H1 (cell line): ENCODE results near the gene ARHGAP18. TPM values are rescaled to one million over a fixed set of nuclear protein-coding genes. Genes with fewer than 3 reads are reported as not detected.

Experiments
- CTCF ChIA-PET: fragments of 300-600 bp; sonication (Branson Sonifier 250); formaldehyde crosslinking; loops from one replicate; lab custom pipeline; 2021; ENCODE audit not compliant: partially characterized antibody; lab: Charles Lee
- POLR2A ChIA-PET: fragments of 300-600 bp; sonication (Branson Sonifier 250); formaldehyde crosslinking; loops from one replicate; lab custom pipeline; 2021; ENCODE audit warnings: inconsistent platforms; ENCODE audit not compliant: partially characterized antibody; lab: Charles Lee
- DNase-seq, 2 experiments: peaks; one replicate each; pipeline versions ENCODE4 v3.0.0 to v3.0.0-alpha.2; 2010 to 2022; ENCODE audit warnings: low spot score in 2 of 2, low read depth in 1 of 2, mixed read lengths in 1 of 2
- FAIRE-seq: peaks from 2 replicates; lab custom pipeline; 2011; peaks lifted over from hg19 to GRCh38; lab: Jason Lieb, UNC
- H2AFZ ChIP-seq: 2 replicates; pipeline ENCODE4 v1.8.1; 2012; ENCODE audit warnings: low read length, inconsistent platforms
- H2AK5ac ChIP-seq: 2 replicates; pipeline ENCODE4 v1.6.1; 2013; ENCODE audit warnings: low read depth, low read length
- H2BK120ac ChIP-seq: replicated peaks from 2 replicates; pipeline ENCODE3; 2013; ENCODE audit warnings: low read depth, low read length, inconsistent platforms
- H2BK12ac ChIP-seq: 2 replicates; pipeline ENCODE4 v1.6.1; 2013; ENCODE audit warnings: low read depth, low read length
- H2BK15ac ChIP-seq: 2 replicates; pipeline ENCODE4 v1.6.1; 2013; ENCODE audit warnings: low read length
- H2BK20ac ChIP-seq: 2 replicates; pipeline ENCODE4 v1.6.1; 2013; ENCODE audit warnings: low read length
- H2BK5ac ChIP-seq: 2 replicates; pipeline ENCODE4 v1.6.1; 2013; ENCODE audit warnings: low read depth, low read length
- H3K14ac ChIP-seq: 2 replicates; pipeline ENCODE4 v1.6.1; 2013; ENCODE audit warnings: inconsistent platforms; ENCODE audit not compliant: insufficient read length
- H3K18ac ChIP-seq: 2 replicates; pipeline ENCODE4 v1.6.1; 2013; ENCODE audit warnings: low read length; ENCODE audit errors: extremely low read depth
- H3K23ac ChIP-seq: 2 replicates; pipeline ENCODE4 v1.6.1; 2013; ENCODE audit warnings: inconsistent platforms; ENCODE audit not compliant: insufficient read length
- H3K23me2 ChIP-seq: 2 replicates; pipeline ENCODE4 v1.6.1; 2013; ENCODE audit warnings: low read depth, low read length
- H3K27ac ChIP-seq: 2 replicates; pipeline ENCODE4 v1.6.1; 2011; ENCODE audit warnings: low read depth, low read length, inconsistent platforms
- H3K27me3 ChIP-seq, 4 experiments: replicated peaks in 1 of 4; 1 replicate in 1 of 4; 2 replicates in 3 of 4; pipeline versions ENCODE4 v1.6.1 to v1.8.1; 2011 to 2013; ENCODE audit warnings: low read length in 3 of 4, mild to moderate bottlenecking in 3 of 4, inconsistent platforms in 2 of 4, mixed read lengths in 2 of 4, moderate library complexity in 1 of 4; ENCODE audit not compliant: control insufficient read depth in 3 of 4, insufficient read depth in 3 of 4; ENCODE audit errors: extremely low read depth in 1 of 4
- H3K36me3 ChIP-seq, 4 experiments: 2 replicates each; pipeline versions ENCODE4 v1.6.1 to v1.8.1; 2011 to 2013; ENCODE audit warnings: mild to moderate bottlenecking in 4 of 4, low read length in 3 of 4, moderate library complexity in 2 of 4, control low read depth in 1 of 4, inconsistent platforms in 1 of 4; ENCODE audit not compliant: insufficient read depth in 4 of 4, control insufficient read depth in 2 of 4
- H3K4ac ChIP-seq: replicated peaks from 2 replicates; pipeline ENCODE3; 2013; ENCODE audit warnings: low read length, low read depth, mixed read lengths, inconsistent platforms; ENCODE audit not compliant: insufficient read length
- H3K4me1 ChIP-seq, 4 experiments: replicated peaks in 1 of 4; 1 replicate in 1 of 4; 2 replicates in 3 of 4; pipeline versions ENCODE4 v1.6.1 to v1.8.1; 2011 to 2013; ENCODE audit warnings: low read length in 3 of 4, inconsistent platforms in 2 of 4, mixed read lengths in 1 of 4; ENCODE audit not compliant: insufficient read depth in 4 of 4, control insufficient read depth in 3 of 4
- H3K4me2 ChIP-seq, 2 experiments: 2 replicates each; pipeline versions ENCODE4 v1.6.1 to v1.8.1; 2011 to 2013; ENCODE audit warnings: low read depth in 2 of 2, low read length in 2 of 2, control low read depth in 1 of 2, inconsistent platforms in 1 of 2, mild to moderate bottlenecking in 1 of 2; ENCODE audit not compliant: insufficient read depth in 1 of 2
- H3K4me3 ChIP-seq, 4 experiments: fragments of 200-600, 300-600 bp in 1 of 4; sonication (generic), shearing (Covaris generic), sonication (Bioruptor Twin) in 1 of 4; 2 replicates each; pipeline versions ENCODE4 v1.5.1 to v1.8.1; 2011 to 2016; ENCODE audit warnings: low read length in 4 of 4, low read depth in 3 of 4, control low read depth in 2 of 4, inconsistent platforms in 2 of 4, mild to moderate bottlenecking in 2 of 4, mixed read lengths in 1 of 4, moderate library complexity in 1 of 4; ENCODE audit not compliant: insufficient read depth in 2 of 4; ENCODE audit errors: extremely low read depth in 1 of 4
- H3K56ac ChIP-seq: replicated peaks from 2 replicates; pipeline ENCODE3; 2013; ENCODE audit warnings: low read depth, mild to moderate bottlenecking, mixed read lengths, low read length, inconsistent platforms; ENCODE audit not compliant: insufficient read length
- H3K79me1 ChIP-seq: 2 replicates; pipeline ENCODE4 v1.6.1; 2013; ENCODE audit warnings: low read depth, low read length, control low read depth
- H3K79me2 ChIP-seq, 2 experiments: 2 replicates each; pipeline versions ENCODE4 v1.6.1 to v1.8.1; 2012 to 2013; ENCODE audit warnings: low read length in 2 of 2, mild to moderate bottlenecking in 2 of 2, inconsistent platforms in 1 of 2; ENCODE audit not compliant: insufficient read depth in 2 of 2, control insufficient read depth in 1 of 2
- H3K9ac ChIP-seq, 4 experiments: replicated peaks in 1 of 4; 1 replicate in 1 of 4; 2 replicates in 3 of 4; pipeline versions ENCODE4 v1.6.1 to v1.8.1; 2011 to 2013; ENCODE audit warnings: low read depth in 3 of 4, low read length in 3 of 4, control low read depth in 2 of 4, mild to moderate bottlenecking in 2 of 4, moderate library complexity in 2 of 4, inconsistent platforms in 1 of 4; ENCODE audit errors: extremely low read depth in 1 of 4
- H3K9me3 ChIP-seq, 2 experiments: 2 replicates each; pipeline versions ENCODE4 v1.6.1 to v1.8.1; 2012 to 2013; ENCODE audit warnings: mild to moderate bottlenecking in 2 of 2, moderate library complexity in 2 of 2, control low read depth in 1 of 2, inconsistent platforms in 1 of 2, low read depth in 1 of 2, low read length in 1 of 2, mixed read lengths in 1 of 2; ENCODE audit not compliant: insufficient read depth in 2 of 2
- H4K20me1 ChIP-seq, 2 experiments: replicated peaks in 1 of 2; 2 replicates each; pipeline versions ENCODE3 to v1.8.1; 2011 to 2013; ENCODE audit warnings: inconsistent platforms in 2 of 2, low read length in 2 of 2, mild to moderate bottlenecking in 1 of 2; ENCODE audit not compliant: insufficient read depth in 2 of 2, control insufficient read depth in 1 of 2
- H4K5ac ChIP-seq: 2 replicates; pipeline ENCODE4 v1.6.1; 2013; ENCODE audit warnings: low read length, low read depth, mixed read lengths, inconsistent platforms; ENCODE audit not compliant: insufficient read length
- H4K8ac ChIP-seq: 2 replicates; pipeline ENCODE4 v1.8.0; 2013; ENCODE audit warnings: mild to moderate bottlenecking, moderate library complexity, low read length, inconsistent platforms; ENCODE audit not compliant: insufficient read depth; ENCODE audit errors: extremely low read depth
- H4K91ac ChIP-seq: replicated peaks from 2 replicates; pipeline ENCODE3; 2013; ENCODE audit warnings: low read length, mixed read lengths, inconsistent platforms; ENCODE audit not compliant: insufficient read length
- CHD2 ChIP-seq: IDR thresholded peaks from 2 replicates; pipeline ENCODE4 v1.6.1; 2012; ENCODE audit warnings: low read length, improper control_type of control experiment
- RFX5 ChIP-seq: IDR thresholded peaks from 2 replicates; pipeline ENCODE4 v1.6.1; 2011; ENCODE audit warnings: low read depth, low read length, improper control_type of control experiment, borderline replicate concordance
- USF2 ChIP-seq: IDR thresholded peaks from 2 replicates; pipeline ENCODE4 v1.6.1; 2011; ENCODE audit warnings: low read length, improper control_type of control experiment
- polyA plus RNA-seq, 7 experiments: library from polyadenylated mRNA; depleted of rRNA in 3 of 7; stranded (reverse) in 5 of 7; unstranded in 2 of 7; fragments of >200 nt in 5 of 7; fragments of 200-250 nt in 2 of 7; gene quantifications; 1 replicate in 5 of 7; 2 replicates in 1 of 7; 4 replicates in 1 of 7; pipeline versions ENCODE4 v1.2.1 to v1.2.3, GENCODE V29; 2011 to 2013; ENCODE audit warnings: missing spikeins in 2 of 7, mixed read lengths in 2 of 7
- total RNA-seq: library from RNA; stranded (reverse); fragmentation: NEBNext Ultra II Directional; extraction: Animal tissue kit (Norgen Biotek cat#: 25700); gene quantifications from 2 replicates; pipeline ENCODE4 v1.2.1, GENCODE V29; 2021

Gene ARHGAP18
- total and polyA plus RNA-seq, 2 of the 8 experiments (the other 6 are each of a cell fraction or from before 2014, with no cell fraction given), result 0.83 to 4.5 TPM

- Histone ChIP-seq H2BK5ac (no peak overlapping the region), H4K20me1 (no peaks in the 10 kb centered on the region), H3K14ac (no peak overlapping the region), H3K9ac (no peak overlapping the region), H2BK15ac (no peak overlapping the region), H3K23me2 (no peaks in the 10 kb centered on the region), H3K4me2 (no peak overlapping the region), H4K91ac (no peak overlapping the region), H4K8ac (no peak overlapping the region), H3K79me2 (no peaks in the 10 kb centered on the region), H2BK12ac (no peak overlapping the region), H2BK20ac (no peak overlapping the region), H2BK120ac (no peak overlapping the region), H2AK5ac (no peak overlapping the region), H3K18ac (no peak overlapping the region), H3K4me1 (no peaks in the 10 kb centered on the region), H3K56ac (no peak overlapping the region), H3K36me3 (no peaks in the 10 kb centered on the region), H3K4ac (no peak overlapping the region), H2AFZ (no peak overlapping the region), H4K5ac (no peak overlapping the region), H3K4me3 (no peak overlapping the region), H3K9me3 (no peaks in the 10 kb centered on the region), H3K27ac (no peak overlapping the region), H3K23ac (no peak overlapping the region), H3K27me3 (no peaks in the 10 kb centered on the region), H3K79me1 (no peaks in the 10 kb centered on the region)
- FAIRE-seq, result no peak
- TF ChIP-seq USF2 (no peak), CHD2 (no peak), RFX5 (no peak)
- CTCF ChIA-PET, result no interaction called here
- DNase-seq, result no peak
- POLR2A ChIA-PET, result no interaction called here
These were observed 77.8 kb downstream of the ARHGAP18 start for GRCh38 chr6:129632172-129632613.
